ENCODE data around the gene ARL6.

Gene ARL6

GRCh38 chr3:97825101-97825500 lies 60.5 kb downstream of the ARL6 start (continued):
- no peak for TF ChIP-seq PATZ1 (CRISPR knock-in tag; IDR thresholded peaks at IDR 0.05; ENCODE audit: borderline replicate concordance)
- TF ChIP-seq ZC3H10 (CRISPR knock-in tag; IDR thresholded peaks at IDR 0.05), result no peak
- no peak for TF ChIP-seq TSHZ2 (CRISPR knock-in tag; IDR thresholded peaks at IDR 0.05)
- no peak for TF ChIP-seq TOX (CRISPR knock-in tag; IDR thresholded peaks at IDR 0.05; ENCODE audit: borderline replicate concordance)

- no peak for TF ChIP-seq CSRNP3 (CRISPR knock-in tag; IDR thresholded peaks at IDR 0.05)
- TF ChIP-seq ARNTL (CRISPR knock-in tag; IDR thresholded peaks at IDR 0.05; ENCODE audit: borderline replicate concordance, low read depth), result no peak
- TF ChIP-seq TSHZ2 (CRISPR knock-in tag; IDR thresholded peaks at IDR 0.05), result no peak
- TF ChIP-seq ZFP30 (CRISPR knock-in tag; IDR thresholded peaks at IDR 0.05), result no peak
- no peak for TF ChIP-seq POU6F1 (CRISPR knock-in tag; IDR thresholded peaks at IDR 0.05; ENCODE audit: borderline replicate concordance, low read depth)
- no peak for TF ChIP-seq ESRRG (CRISPR knock-in tag; IDR thresholded peaks at IDR 0.05)
- TF ChIP-seq CSDC2 (CRISPR knock-in tag; IDR thresholded peaks at IDR 0.05), result no peak
- TF ChIP-seq CREB5 (CRISPR knock-in tag; IDR thresholded peaks at IDR 0.05; ENCODE audit: low read depth), result no peak
- no peak for TF ChIP-seq ZNF8 (CRISPR knock-in tag; IDR thresholded peaks at IDR 0.05)
- no peak for TF ChIP-seq RARB (CRISPR knock-in tag; IDR thresholded peaks at IDR 0.05)
- no peak for TF ChIP-seq ZFP3 (CRISPR knock-in tag; IDR thresholded peaks at IDR 0.05)
- no peak for TF ChIP-seq TCF4 (CRISPR knock-in tag; IDR thresholded peaks at IDR 0.05; ENCODE audit: borderline replicate concordance)
- no peak for TF ChIP-seq OSR1 (CRISPR knock-in tag; IDR thresholded peaks at IDR 0.05)
- no peak for TF ChIP-seq PATZ1 (CRISPR knock-in tag; IDR thresholded peaks at IDR 0.05; ENCODE audit: borderline replicate concordance)
- no peak for TF ChIP-seq ZNF565 (CRISPR knock-in tag; conservative IDR thresholded peaks at IDR 0.05; ENCODE audit: low read depth)
- TF ChIP-seq BACH2 (CRISPR knock-in tag; IDR thresholded peaks at IDR 0.05; ENCODE audit: borderline replicate concordance), result no peak
- TF ChIP-seq ZC3H10 (CRISPR knock-in tag; IDR thresholded peaks at IDR 0.05), result no peak
- TF ChIP-seq ZNF70 (CRISPR knock-in tag; IDR thresholded peaks at IDR 0.05), result no peak
- ATAC-seq, result no peak
Measured at GRCh38 chr3:97827741-97828471, 63.3 kb downstream of the ARL6 start.
